Fibroblast of lung (primary cell): ENCODE measurements around the gene NR6A1. TPM values are rescaled to one million over a fixed set of nuclear protein-coding genes. Genes with fewer than 3 reads are reported as not detected.

Experiments used
- DNase-seq, 2 donors: peaks; one replicate each; pipeline versions ENCODE4 v3.0.0 to v3.0.0-alpha.2; 2010; ENCODE audit warnings: low read depth in 2 of 2
- H2AFZ ChIP-seq: 2 replicates; pipeline ENCODE4 v1.5.1; 2012; ENCODE audit warnings: low read length, control low read depth, inconsistent platforms
- H3K27ac ChIP-seq: 2 replicates; pipeline ENCODE4 v1.5.1; 2011; ENCODE audit warnings: low read length, control low read depth; ENCODE audit not compliant: insufficient read depth
- H3K27me3 ChIP-seq: 2 replicates; pipeline ENCODE4 v1.5.1; 2011; ENCODE audit warnings: mild to moderate bottlenecking, low read length; ENCODE audit not compliant: control insufficient read depth, insufficient read depth
- H3K36me3 ChIP-seq: 2 replicates; pipeline ENCODE4 v1.5.1; 2011; ENCODE audit warnings: low read length; ENCODE audit not compliant: control insufficient read depth, insufficient read depth
- H3K4me1 ChIP-seq: 2 replicates; pipeline ENCODE4 v1.5.1; 2011; ENCODE audit warnings: low read length; ENCODE audit not compliant: control insufficient read depth, insufficient read depth; ENCODE audit errors: extremely low read depth
- H3K4me2 ChIP-seq: 2 replicates; pipeline ENCODE4 v1.5.1; 2011; ENCODE audit warnings: low read length, control low read depth; ENCODE audit not compliant: insufficient read depth; ENCODE audit errors: extremely low read depth
- H3K4me3 ChIP-seq, 4 experiments: fragments of 200-600 bp in 1 of 4; sonication (generic) in 1 of 4; replicated peaks in 1 of 4; 2 replicates each; pipeline ENCODE4 v1.5.1; 2011 to 2016; ENCODE audit warnings: low read length in 4 of 4, low read depth in 3 of 4, mild to moderate bottlenecking in 3 of 4, control low read depth in 2 of 4, inconsistent platforms in 1 of 4, mixed read lengths in 1 of 4; ENCODE audit not compliant: insufficient read depth in 1 of 4; ENCODE audit errors: control extremely low read depth in 1 of 4
- H3K79me2 ChIP-seq: 2 replicates; pipeline ENCODE4 v1.5.1; 2012; ENCODE audit warnings: mild to moderate bottlenecking, low read length, inconsistent platforms; ENCODE audit not compliant: control insufficient read depth, insufficient read depth
- H3K9ac ChIP-seq: 2 replicates; pipeline ENCODE4 v1.5.1; 2011; ENCODE audit warnings: mild to moderate bottlenecking, low read length, control low read depth; ENCODE audit not compliant: insufficient read depth
- H3K9me3 ChIP-seq: 2 replicates; pipeline ENCODE4 v1.5.1; 2012; ENCODE audit warnings: low read depth, low read length; ENCODE audit not compliant: control insufficient read depth, insufficient read depth
- H4K20me1 ChIP-seq: 2 replicates; pipeline ENCODE4 v1.5.1; 2011; ENCODE audit warnings: low read length; ENCODE audit not compliant: control insufficient read depth, insufficient read depth; ENCODE audit errors: extremely low read depth
- CTCF ChIP-seq, 2 donors: IDR thresholded peaks in 1 of 2; conservative IDR thresholded peaks in 1 of 2; 1 replicate in 1 of 2; 2 replicates in 1 of 2; pipeline ENCODE4 v1.5.1; 2011 to 2012; ENCODE audit warnings: low read length in 2 of 2, control low read depth in 1 of 2, inconsistent platforms in 1 of 2, low read depth in 1 of 2, mild to moderate bottlenecking in 1 of 2
- EZH2 ChIP-seq: IDR thresholded peaks from 2 replicates; pipeline ENCODE4 v1.5.1; 2012; ENCODE audit warnings: low read length, control low read depth, mild to moderate bottlenecking; ENCODE audit errors: missing control alignments
- polyA plus RNA-seq, 2 donors: library from polyadenylated mRNA; depleted of rRNA in 1 of 2; stranded (reverse) in 1 of 2; unstranded in 1 of 2; fragments of >200 nt; gene quantifications; 2 replicates each; pipeline ENCODE4 v1.2.1, GENCODE V29; 2011 to 2012; ENCODE audit warnings: missing spikeins in 1 of 2
- total RNA-seq: library from RNA; depleted of rRNA; stranded (reverse); fragments of >200 nt; gene quantifications from 2 replicates; pipeline ENCODE4 v1.2.1, GENCODE V29; 2014

Gene NR6A1
- total and polyA plus RNA-seq, 2 donors (not counting 1 experiment from before 2014, with no cell fraction given): 0.07 to 0.50 TPM

- Histone ChIP-seq H3K27ac (no peak overlapping the region), H3K4me3 (no peak overlapping the region), H3K9ac (no peak overlapping the region), H4K20me1 (no peaks in the 10 kb centered on the region), H3K36me3 (no peaks in the 10 kb centered on the region), H3K4me1 (no peaks in the 10 kb centered on the region), H3K4me2 (no peak overlapping the region), H3K79me2 (no peaks in the 10 kb centered on the region), H3K27me3 (no peaks in the 10 kb centered on the region), H2AFZ (no peak overlapping the region), H3K9me3 (no peaks in the 10 kb centered on the region)
- DNase-seq: peak; percentile 41 to 86
- TF ChIP-seq EZH2: no peak
- TF ChIP-seq CTCF (conservative IDR thresholded peaks at IDR 0.05 in 1 of 2, IDR thresholded peaks at IDR 0.05 in 1 of 2; ENCODE audit: low read depth in 1 of 2, low read length in 2 of 2): no peak
Observed at GRCh38 chr9:124697326-124698200, 73.5 kb downstream of the NR6A1 start.

GRCh38 chr9:124696101-124696500 is 75.0 kb downstream of the NR6A1 start:
- Histone ChIP-seq H3K4me2 (no peak overlapping the region), H3K36me3 (no peaks in the 10 kb centered on the region), H3K4me3 (no peak overlapping the region), H3K4me1 (no peaks in the 10 kb centered on the region), H4K20me1 (no peaks in the 10 kb centered on the region), H3K79me2 (no peaks in the 10 kb centered on the region), H2AFZ (no peak overlapping the region), H3K27me3 (no peaks in the 10 kb centered on the region), H3K9ac (no peak overlapping the region), H3K27ac (no peak overlapping the region), H3K9me3 (no peaks in the 10 kb centered on the region)
- no peak for TF ChIP-seq EZH2
- no peak for TF ChIP-seq CTCF (conservative IDR thresholded peaks at IDR 0.05 in 1 of 2, IDR thresholded peaks at IDR 0.05 in 1 of 2; ENCODE audit: low read depth in 1 of 2, low read length in 2 of 2)
- DNase-seq: peak; percentile 25 to 86

- Histone ChIP-seq H3K4me3 (no peak overlapping the region), H3K27ac (no peak overlapping the region), H3K9me3 (no peaks in the 10 kb centered on the region), H3K9ac (no peak overlapping the region), H3K4me1 (no peaks in the 10 kb centered on the region), H3K36me3 (no peaks in the 10 kb centered on the region), H3K79me2 (no peaks in the 10 kb centered on the region), H4K20me1 (no peaks in the 10 kb centered on the region), H3K4me2 (no peak overlapping the region), H3K27me3 (no peaks in the 10 kb centered on the region), H2AFZ (no peak overlapping the region)
- DNase-seq: peak in 1 of 2 donors; percentile 85
- TF ChIP-seq EZH2 (no peak), CTCF (conservative IDR thresholded peaks at IDR 0.05 in 1 of 2, IDR thresholded peaks at IDR 0.05 in 1 of 2; ENCODE audit: low read depth in 1 of 2, low read length in 2 of 2) (no peak)
Observed at GRCh38 chr9:124695280-124695890, 75.7 kb downstream of the NR6A1 start.
